Progenitor cell of endocrine pancreas (in vitro differentiated cells): ENCODE measurements around the gene STK33. TPM values are rescaled to one million over a fixed set of nuclear protein-coding genes. Genes with fewer than 3 reads are reported as not detected.

Source experiments
- DNase-seq: peaks from one replicate; pipeline ENCODE4 v3.0.0; 2021; ENCODE audit warnings: low spot score; ENCODE audit not compliant: unreplicated experiment
- H3K27ac Mint-ChIP-seq: 2 replicates; pipeline ENCODE4 v1.8.0; 2021; ENCODE audit warnings: mild to moderate bottlenecking, moderate library complexity, mixed read lengths
- H3K27me3 Mint-ChIP-seq: 2 replicates; pipeline ENCODE4 v1.8.0; 2021; ENCODE audit warnings: mixed read lengths
- H3K36me3 Mint-ChIP-seq: 2 replicates; pipeline ENCODE4 v1.8.0; 2022; ENCODE audit warnings: mixed read lengths; ENCODE audit not compliant: insufficient read depth
- H3K4me1 Mint-ChIP-seq: 2 replicates; pipeline ENCODE4 v1.8.0; 2021; ENCODE audit warnings: low read depth, mixed read lengths
- H3K4me3 Mint-ChIP-seq: 2 replicates; pipeline ENCODE4 v1.8.0; 2021; ENCODE audit warnings: low read depth, mild to moderate bottlenecking, moderate library complexity, mixed read lengths
- H3K9me3 Mint-ChIP-seq: 2 replicates; pipeline ENCODE4 v1.8.0; 2021; ENCODE audit warnings: low read depth, mixed read lengths
- CTCF ChIP-seq: fragments of 200-600 bp; sonication (generic); IDR thresholded peaks from one replicate; pipeline ENCODE4 v1.5.0; 2021; ENCODE audit warnings: antibody characterized with exemption, mild to moderate bottlenecking; ENCODE audit not compliant: unreplicated experiment
- total RNA-seq: library from RNA; stranded (reverse); gene quantifications from 2 replicates; pipeline ENCODE4 v1.2.1, GENCODE V29; 2021

Gene STK33
- total RNA-seq, 1 donor from 2014 or later, result 23.4 TPM

DNA sequence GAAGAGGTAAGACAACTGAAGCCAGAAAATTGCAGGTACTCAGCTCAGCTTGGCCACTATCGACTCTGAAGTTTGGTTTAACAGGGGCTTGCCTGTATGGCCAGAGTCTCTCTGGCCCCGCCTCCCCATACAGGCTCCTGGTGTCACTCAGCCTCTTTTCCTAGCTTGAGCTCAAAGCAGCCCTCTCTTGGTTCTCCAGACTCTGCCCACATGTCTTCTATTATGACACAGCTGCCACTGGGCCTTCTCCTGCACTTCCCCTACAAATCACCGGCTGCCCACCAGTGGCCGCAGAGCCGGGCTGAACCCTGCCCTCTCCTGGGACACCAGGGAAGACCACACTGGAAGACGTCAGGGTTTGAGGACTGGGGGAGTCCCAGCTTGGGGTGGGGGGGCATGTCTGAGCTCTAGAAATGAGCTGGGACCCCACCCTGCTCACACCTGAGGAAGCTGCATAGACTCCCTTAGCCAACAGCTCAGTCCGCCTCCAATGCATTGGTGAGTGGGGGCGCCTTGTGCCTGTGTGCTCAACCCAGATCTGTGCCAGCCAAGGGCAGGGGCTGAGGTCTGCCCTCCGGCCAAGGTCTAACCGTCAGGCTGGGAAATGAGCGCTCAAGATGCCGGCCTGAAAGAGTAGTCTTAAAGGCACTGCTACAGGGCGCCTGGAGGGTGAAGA, 236.0 kb downstream of the STK33 start:
- H3K9me3 Mint-ChIP-seq, result no peaks in the 10 kb centered on the region
- H3K27ac Mint-ChIP-seq, result no peak overlapping the region
- no peak for TF ChIP-seq CTCF
- no peak overlapping the region for H3K4me3 Mint-ChIP-seq
- no peaks in the 10 kb centered on the region for H3K27me3 Mint-ChIP-seq
- peaks cover 7% of the 10 kb centered on the region for H3K4me1 Mint-ChIP-seq
- H3K36me3 Mint-ChIP-seq, result no peaks in the 10 kb centered on the region
- no peak for DNase-seq

- DNase-seq, result no peak
- no peak overlapping the region for H3K27ac Mint-ChIP-seq
- TF ChIP-seq CTCF, result no peak
- H3K36me3 Mint-ChIP-seq, result no peaks in the 10 kb centered on the region
- H3K27me3 Mint-ChIP-seq, result no peaks in the 10 kb centered on the region
- H3K4me1 Mint-ChIP-seq, result peaks cover 7% of the 10 kb centered on the region
- H3K9me3 Mint-ChIP-seq, result no peaks in the 10 kb centered on the region
- H3K4me3 Mint-ChIP-seq, result no peak overlapping the region
Observed at GRCh38 chr11:8357505-8357888, 236.5 kb downstream of the STK33 start.

DNA sequence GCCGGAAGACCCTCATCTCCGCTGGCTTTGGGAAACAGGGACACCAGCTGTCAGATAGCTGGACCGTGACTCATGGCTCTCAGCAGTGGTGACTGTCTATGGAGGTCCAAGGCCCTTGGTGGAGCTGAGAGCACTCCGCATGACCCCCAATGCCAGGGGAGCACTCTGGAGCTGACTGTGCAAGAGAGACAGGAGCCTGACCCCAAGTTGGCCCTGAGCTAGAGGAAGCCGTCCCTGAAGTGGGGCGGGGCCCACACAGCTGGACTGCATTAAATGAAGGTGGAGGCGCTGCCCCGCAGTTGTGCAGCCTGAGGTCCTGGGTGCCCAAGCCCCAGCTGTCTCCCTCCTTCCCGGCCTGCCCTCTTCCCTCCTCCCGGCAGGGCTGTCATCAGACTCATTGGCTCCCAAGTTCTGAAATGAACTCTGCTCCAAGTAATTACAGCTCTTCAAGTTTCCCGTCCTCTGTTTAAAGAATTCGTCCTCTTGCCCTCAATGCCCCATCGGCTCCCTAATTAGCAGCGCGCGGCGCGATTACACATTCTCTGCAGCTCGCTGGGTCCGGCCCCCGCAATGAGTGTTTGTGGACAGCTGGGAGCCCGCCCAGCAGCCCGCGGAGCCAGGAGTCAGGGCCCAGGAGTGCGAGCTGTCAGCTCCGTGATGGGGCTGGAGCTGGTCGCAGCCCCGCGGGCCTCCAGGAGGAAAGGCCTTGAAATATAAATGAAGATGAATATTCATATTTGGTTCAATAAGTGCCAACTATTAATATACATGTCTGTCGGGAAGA, 237.1 kb downstream of the STK33 start:
- TF ChIP-seq CTCF, result no peak
- no peaks in the 10 kb centered on the region for H3K36me3 Mint-ChIP-seq

GRCh38 chr11:8356216-8356615, 237.8 kb downstream of the STK33 start:
- TF ChIP-seq CTCF, result no peak
- no peak overlapping the region for H3K27ac Mint-ChIP-seq
- no peak for DNase-seq

More for the DNA sequence above, 237.1 kb downstream of the STK33 start:
- Mint-ChIP-seq H3K9me3 (no peaks in the 10 kb centered on the region), H3K27ac (no peak overlapping the region), H3K4me1 (peaks cover 7% of the 10 kb centered on the region), H3K4me3 (no peak overlapping the region), H3K27me3 (no peaks in the 10 kb centered on the region)
- DNase-seq, result no peak

DNA sequence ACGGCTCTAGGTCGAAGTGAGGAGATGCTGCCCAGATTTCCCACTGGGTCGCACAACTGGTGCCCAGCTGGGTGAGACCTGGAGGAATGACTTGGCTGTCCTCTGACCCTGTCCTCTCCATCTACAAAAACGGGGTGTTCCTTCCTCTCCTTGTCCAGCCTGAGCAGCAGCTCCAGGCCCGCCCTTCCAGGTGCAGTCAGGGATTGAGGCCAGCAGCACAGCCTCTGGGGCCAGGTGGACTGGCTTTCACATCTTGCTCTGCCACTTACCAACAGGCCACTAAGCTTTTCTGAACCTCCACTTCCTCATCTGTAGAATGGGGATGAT, 238.6 kb downstream of the STK33 start:
- no peak for DNase-seq
- Mint-ChIP-seq H3K36me3 (no peaks in the 10 kb centered on the region), H3K27ac (no peak overlapping the region), H3K4me1 (peaks cover 7% of the 10 kb centered on the region), H3K4me3 (no peak overlapping the region), H3K9me3 (no peaks in the 10 kb centered on the region), H3K27me3 (no peaks in the 10 kb centered on the region)
- TF ChIP-seq CTCF, result no peak

More at GRCh38 chr11:8356216-8356615, 237.8 kb downstream of the STK33 start:
- Mint-ChIP-seq H3K4me1 (peaks cover 7% of the 10 kb centered on the region), H3K4me3 (no peak overlapping the region), H3K36me3 (no peaks in the 10 kb centered on the region), H3K9me3 (no peaks in the 10 kb centered on the region), H3K27me3 (no peaks in the 10 kb centered on the region)
